Keratinocyte (primary cell): ENCODE results near the gene MSANTD2.

ENCODE experiments used
- CTCF ChIP-seq, 3 experiments: IDR thresholded peaks in 1 of 3; conservative IDR thresholded peaks in 1 of 3; optimal IDR thresholded peaks in 1 of 3; 2 replicates in 2 of 3; 3 replicates in 1 of 3; pipeline versions ENCODE3 to v1.5.1; 2011; ENCODE audit warnings: low read length in 3 of 3, mild to moderate bottlenecking in 3 of 3, moderate library complexity in 2 of 3, control low read depth in 1 of 3, inconsistent platforms in 1 of 3; ENCODE audit not compliant: insufficient read depth in 2 of 3; ENCODE audit errors: extremely low read depth in 1 of 3
- EZH2 ChIP-seq: IDR thresholded peaks from one replicate; pipeline ENCODE4 v1.6.1; 2012; ENCODE audit warnings: inconsistent platforms, mild to moderate bottlenecking, low read length, moderate library complexity

DNA sequence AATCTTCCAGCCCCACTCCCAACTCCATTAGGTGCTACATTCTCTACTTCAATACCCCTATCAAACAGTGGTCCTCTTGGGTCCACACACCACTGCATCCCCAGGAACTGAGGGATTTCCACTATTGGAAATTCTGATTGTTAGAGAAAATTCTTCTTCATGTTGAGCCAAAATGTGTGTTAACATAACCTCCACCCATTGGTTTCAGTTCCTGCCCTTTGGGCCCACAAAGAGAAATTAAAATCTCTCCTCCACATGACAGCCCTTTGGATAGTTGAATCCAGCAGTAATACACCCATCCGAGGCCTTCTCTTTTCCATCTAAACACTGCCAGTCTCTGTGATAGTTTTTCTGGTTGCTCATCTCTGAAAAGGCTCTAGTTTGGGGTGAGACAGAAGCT is 50.3 kb downstream of the MSANTD2 start:
- TF ChIP-seq CTCF (optimal IDR thresholded peaks at IDR 0.05 in 1 of 3, IDR thresholded peaks at IDR 0.05 in 1 of 3, conservative IDR thresholded peaks at IDR 0.05 in 1 of 3; ENCODE audit: extremely low read depth in 1 of 3, insufficient read depth in 2 of 3, low read length in 3 of 3) (no peak), EZH2 (no peak)
